CD4-positive, alpha-beta T cell (primary cell): ENCODE measurements around the gene SUSD5. TPM values are rescaled to one million over a fixed set of nuclear protein-coding genes. Genes with fewer than 3 reads are reported as not detected.
A peak's percentile ranks its signal among the peaks of the same experiment; 100 is the strongest.

ENCODE experiments used
- ATAC-seq: fragments of 200-7000 bp; cut with Tn5 transposase; one replicate; pipeline ENCODE4 v1.10.0; 2022; ENCODE audit warnings: mild to moderate bottlenecking; ENCODE audit not compliant: poor library complexity
- CTCF ChIA-PET: fragments of 350-600 bp; sonication (Branson Sonifier 250); formaldehyde crosslinking; loops from one replicate; lab custom pipeline; 2021; ENCODE audit warnings: antibody characterized with exemption, inconsistent platforms; lab: Charles Lee
- POLR2A ChIA-PET: fragments of 350-600 bp; sonication (Branson Sonifier 250); formaldehyde crosslinking; loops from one replicate; lab custom pipeline; 2021; ENCODE audit warnings: antibody characterized with exemption, inconsistent platforms; lab: Charles Lee
- DNase-seq, 14 experiments: peaks; one replicate each; pipeline ENCODE4 v3.0.0-alpha.2; 2013 to 2020; ENCODE audit warnings: mixed read lengths in 2 of 14
- H3K27ac ChIP-seq, 2 donors: one replicate each; pipeline versions ENCODE4 v1.5.1 to v1.7.0; 2013; ENCODE audit warnings: low read length in 2 of 2, low read depth in 1 of 2, mild to moderate bottlenecking in 1 of 2
- H3K27me3 ChIP-seq, 2 experiments: 1 replicate in 1 of 2; 2 replicates in 1 of 2; pipeline versions ENCODE4 v1.6.1 to v1.7.0; 2013; ENCODE audit warnings: low read length in 2 of 2, control low read depth in 1 of 2, mild to moderate bottlenecking in 1 of 2, moderate library complexity in 1 of 2; ENCODE audit not compliant: insufficient read depth in 2 of 2, control insufficient read depth in 1 of 2
- H3K36me3 ChIP-seq: one replicate; pipeline ENCODE4 v1.6.1; 2013; ENCODE audit warnings: low read length, control low read depth; ENCODE audit not compliant: insufficient read depth
- H3K4me1 ChIP-seq: one replicate; pipeline ENCODE4 v1.6.1; 2013; ENCODE audit warnings: low read length, control low read depth; ENCODE audit not compliant: insufficient read depth
- H3K4me3 ChIP-seq: one replicate; pipeline ENCODE4 v1.5.1; 2013; ENCODE audit warnings: mild to moderate bottlenecking, low read length, moderate library complexity
- H3K9me3 ChIP-seq, 2 experiments: 1 replicate in 1 of 2; 2 replicates in 1 of 2; pipeline versions ENCODE4 v1.6.1 to v1.7.0; 2013; ENCODE audit warnings: low read length in 2 of 2, mild to moderate bottlenecking in 2 of 2, control low read depth in 1 of 2, moderate library complexity in 1 of 2; ENCODE audit not compliant: control insufficient read depth in 1 of 2, insufficient read depth in 1 of 2
- H3K27ac Mint-ChIP-seq: one replicate; pipeline ENCODE4 v1.8.0; 2020; ENCODE audit warnings: mixed read lengths
- H3K27me3 Mint-ChIP-seq: one replicate; pipeline ENCODE4 v1.8.0; 2021; ENCODE audit warnings: mixed read lengths
- H3K36me3 Mint-ChIP-seq: one replicate; pipeline ENCODE4 v1.8.0; 2021; ENCODE audit warnings: low read depth, mixed read lengths
- H3K4me1 Mint-ChIP-seq: one replicate; pipeline ENCODE4 v1.8.0; 2021; ENCODE audit warnings: low read depth, mixed read lengths
- H3K4me3 Mint-ChIP-seq: one replicate; pipeline ENCODE4 v1.8.0; 2020; ENCODE audit warnings: mild to moderate bottlenecking, mixed read lengths
- H3K9me3 Mint-ChIP-seq: one replicate; pipeline ENCODE4 v1.8.0; 2020; ENCODE audit warnings: mixed read lengths
- intact Hi-C, 2 experiments: fragments of 100-400 bp; cut with DNase I in 1 of 2; cut with micrococcal nuclease in 1 of 2; formaldehyde crosslinking; loops; one replicate each; pipeline versions ENCODE4 v1.15.1 to v1.9.0; 2023 to 2025; cut with DNase I, micrococcal nuclease
- total RNA-seq, 174 experiments: library from RNA in 2 of 174; stranded (reverse) in 2 of 174; gene quantifications; one replicate each; pipeline ENCODE4 v1.2.3 and lab custom pipeline; 2021 to 2026
- TF ChIP-seq, protein P1 (sequence below): fragments of 200-600 bp; IDR thresholded peaks from one replicate; pipeline ENCODE4 v1.8.0; 2022; ENCODE audit warnings: antibody characterized with exemption, mild to moderate bottlenecking

The SUSD5 gene
- total RNA-seq, 2 experiments from 2014 or later = not detected

DNA sequence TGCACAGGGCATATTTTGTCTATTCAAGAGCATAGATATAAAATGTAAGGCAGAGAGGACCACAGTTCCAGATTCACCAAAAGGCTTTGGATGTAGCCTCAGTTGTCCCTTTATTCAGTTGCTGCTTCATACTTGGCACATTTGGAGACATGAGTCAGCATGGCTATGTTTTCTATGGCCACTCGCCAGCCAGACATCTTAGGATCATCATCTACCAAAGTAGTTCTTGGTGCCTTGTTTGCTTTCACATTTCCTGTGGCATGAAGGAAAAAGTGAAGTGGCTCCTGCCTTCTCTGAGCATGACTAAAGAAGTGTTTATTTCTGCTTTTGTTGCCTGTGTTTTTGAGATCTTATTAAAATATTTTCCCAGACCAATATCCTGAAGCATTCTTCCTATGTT, 7.2 kb downstream of the SUSD5 start:
- Histone ChIP-seq H3K4me1 (no peaks in the 10 kb centered on the region), H3K27me3 (peaks cover 7 to 33% of the 10 kb centered on the region in 2 experiments), H3K36me3 (no peaks in the 10 kb centered on the region), H3K9me3 (peaks cover 4 to 11% of the 10 kb centered on the region in 2 experiments), H3K4me3 (no peak overlapping the region), H3K27ac (no peak overlapping the region)
- ATAC-seq (no peak), DNase-seq (no peak)
- intact Hi-C loops = no loop called here
- H3K9me3 Mint-ChIP-seq = peaks cover 10% of the 10 kb centered on the region
- H3K4me1 Mint-ChIP-seq = no peaks in the 10 kb centered on the region
- ChIA-PET CTCF (no interaction called here), POLR2A (no interaction called here)
- TF ChIP-seq, protein P1, sequence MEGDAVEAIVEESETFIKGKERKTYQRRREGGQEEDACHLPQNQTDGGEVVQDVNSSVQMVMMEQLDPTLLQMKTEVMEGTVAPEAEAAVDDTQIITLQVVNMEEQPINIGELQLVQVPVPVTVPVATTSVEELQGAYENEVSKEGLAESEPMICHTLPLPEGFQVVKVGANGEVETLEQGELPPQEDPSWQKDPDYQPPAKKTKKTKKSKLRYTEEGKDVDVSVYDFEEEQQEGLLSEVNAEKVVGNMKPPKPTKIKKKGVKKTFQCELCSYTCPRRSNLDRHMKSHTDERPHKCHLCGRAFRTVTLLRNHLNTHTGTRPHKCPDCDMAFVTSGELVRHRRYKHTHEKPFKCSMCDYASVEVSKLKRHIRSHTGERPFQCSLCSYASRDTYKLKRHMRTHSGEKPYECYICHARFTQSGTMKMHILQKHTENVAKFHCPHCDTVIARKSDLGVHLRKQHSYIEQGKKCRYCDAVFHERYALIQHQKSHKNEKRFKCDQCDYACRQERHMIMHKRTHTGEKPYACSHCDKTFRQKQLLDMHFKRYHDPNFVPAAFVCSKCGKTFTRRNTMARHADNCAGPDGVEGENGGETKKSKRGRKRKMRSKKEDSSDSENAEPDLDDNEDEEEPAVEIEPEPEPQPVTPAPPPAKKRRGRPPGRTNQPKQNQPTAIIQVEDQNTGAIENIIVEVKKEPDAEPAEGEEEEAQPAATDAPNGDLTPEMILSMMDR = no peak
- no peak overlapping the region for H3K27ac Mint-ChIP-seq
- H3K27me3 Mint-ChIP-seq = peaks cover 60% of the 10 kb centered on the region
- H3K36me3 Mint-ChIP-seq = no peaks in the 10 kb centered on the region
- H3K4me3 Mint-ChIP-seq = no peak overlapping the region

DNA sequence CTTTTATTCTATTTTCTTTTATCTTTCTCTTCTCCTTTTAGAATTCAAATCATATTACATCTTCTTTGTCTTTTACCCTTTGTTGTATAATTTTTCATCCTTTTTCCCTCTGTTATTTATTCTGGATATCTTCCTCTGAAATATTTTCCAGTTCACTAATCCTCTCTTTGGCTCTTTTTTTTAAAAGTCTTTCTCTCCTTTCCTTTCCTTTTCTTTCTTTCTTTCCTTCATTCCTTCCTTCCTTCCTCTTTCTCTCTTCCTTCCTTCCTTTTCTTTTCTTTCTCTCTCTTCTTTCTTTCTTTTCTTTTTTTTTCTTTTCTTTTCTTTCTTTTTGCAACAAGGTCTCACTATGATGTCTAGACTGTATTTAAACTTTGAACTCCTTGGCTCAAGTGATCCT, 9.3 kb downstream of the SUSD5 start:
- Mint-ChIP-seq H3K36me3 (no peaks in the 10 kb centered on the region), H3K27me3 (peaks cover 49% of the 10 kb centered on the region), H3K4me3 (no peak overlapping the region), H3K4me1 (no peaks in the 10 kb centered on the region), H3K27ac (no peak overlapping the region), H3K9me3 (peaks cover 10% of the 10 kb centered on the region)
- Histone ChIP-seq H3K36me3 (no peaks in the 10 kb centered on the region), H3K27me3 (peaks cover 7 to 20% of the 10 kb centered on the region in 2 experiments), H3K9me3 (peaks cover 4 to 11% of the 10 kb centered on the region in 2 experiments), H3K27ac (no peak overlapping the region), H3K4me1 (no peaks in the 10 kb centered on the region), H3K4me3 (no peak overlapping the region)
- intact Hi-C loops = no loop called here
- CTCF ChIA-PET = no interaction called here
- TF ChIP-seq, protein P1 = peak; percentile 13
- DNase-seq (no peak), ATAC-seq (no peak)
- POLR2A ChIA-PET = no interaction called here

DNA sequence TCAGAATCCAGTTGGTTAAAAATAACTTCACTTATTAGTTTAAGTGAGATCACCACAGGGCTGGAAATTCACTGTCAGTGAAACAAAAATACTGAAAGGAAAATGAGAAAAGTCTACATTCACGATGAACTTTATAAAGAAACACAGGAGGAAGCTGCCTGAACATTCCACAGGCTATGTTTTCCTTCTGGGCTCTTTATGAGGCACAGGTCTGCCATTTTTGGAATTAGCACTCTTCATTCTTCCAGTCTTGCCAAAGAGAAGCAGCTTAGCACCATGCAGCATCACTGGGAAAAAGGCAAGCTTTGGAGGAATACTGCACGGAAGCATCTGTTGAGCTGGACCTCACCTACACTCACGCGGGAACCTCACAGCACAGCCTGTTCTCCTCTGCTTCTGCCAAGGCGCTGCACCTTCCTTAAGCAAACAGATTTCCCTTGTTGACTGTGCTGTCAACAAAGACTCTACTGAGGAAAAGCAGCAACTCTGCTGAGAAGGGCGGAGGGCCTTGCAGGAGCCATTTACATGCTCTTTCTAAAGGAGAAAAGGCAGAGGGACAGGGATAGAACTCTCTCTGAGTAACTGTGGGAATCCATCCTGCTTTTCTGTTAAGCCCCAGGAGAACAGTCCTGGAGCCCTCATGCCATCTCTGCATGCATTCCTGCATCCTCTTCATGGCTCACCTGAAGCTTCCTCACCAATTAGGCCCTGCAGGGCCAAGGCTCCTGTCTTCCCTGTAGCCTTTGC, 15.7 kb downstream of the SUSD5 start:
- Histone ChIP-seq H3K27me3 (no peaks in the 10 kb centered on the region), H3K4me3 (no peak overlapping the region), H3K9me3 (no peaks in the 10 kb centered on the region), H3K4me1 (no peaks in the 10 kb centered on the region), H3K27ac (no peak overlapping the region), H3K36me3 (no peaks in the 10 kb centered on the region)
- ChIA-PET POLR2A (no interaction called here), CTCF (no interaction called here)
- H3K9me3 Mint-ChIP-seq = no peaks in the 10 kb centered on the region
- no peaks in the 10 kb centered on the region for H3K36me3 Mint-ChIP-seq
- TF ChIP-seq, protein P1 = no peak
- no peak overlapping the region for H3K27ac Mint-ChIP-seq
- no peak for DNase-seq
- H3K27me3 Mint-ChIP-seq = peaks cover 11% of the 10 kb centered on the region
- intact Hi-C loops = no loop called here
- H3K4me1 Mint-ChIP-seq = no peaks in the 10 kb centered on the region
- no peak overlapping the region for H3K4me3 Mint-ChIP-seq
- no peak for ATAC-seq
